HL-60 (cell line): ENCODE measurements around the gene CHRNA9.

Source experiments
- DNase-seq, 2 experiments: peaks; one replicate each; pipeline ENCODE4 v3.0.0-alpha.2; 2010 to 2020; ENCODE audit warnings: low read depth in 1 of 2, low spot score in 1 of 2
- H3K27ac ChIP-seq: fragments of 250-450 bp; sonication (Bioruptor Pico); replicated peaks from 2 replicates; pipeline ENCODE4 v1.5.1; 2020; ENCODE audit warnings: mild to moderate bottlenecking, moderate library complexity
- H3K27me3 ChIP-seq: fragments of 250-450 bp; sonication (Bioruptor Pico); 2 replicates; pipeline ENCODE4 v1.5.1; 2021; ENCODE audit warnings: mild to moderate bottlenecking, moderate library complexity; ENCODE audit not compliant: insufficient read depth, poor library complexity, severe bottlenecking
- H3K4me3 ChIP-seq: replicated peaks from 2 replicates; pipeline ENCODE4 v1.5.1; 2011; ENCODE audit warnings: mild to moderate bottlenecking, control low read depth, low read length; ENCODE audit not compliant: insufficient read depth
- CTCF ChIP-seq: IDR thresholded peaks from one replicate; pipeline ENCODE4 v1.5.1; 2011; ENCODE audit warnings: low read length, control low read depth, inconsistent platforms; ENCODE audit not compliant: insufficient read depth
- GABPA ChIP-seq: IDR thresholded peaks from 2 replicates; pipeline ENCODE4 v1.6.1; 2012; ENCODE audit warnings: low read depth
- POLR2AphosphoS5 ChIP-seq: IDR thresholded peaks from 2 replicates; pipeline ENCODE4 v1.6.1; 2012; ENCODE audit warnings: low read depth
- SPI1 ChIP-seq: IDR thresholded peaks from 2 replicates; pipeline ENCODE4 v1.6.1; 2012; ENCODE audit warnings: low read depth, mild to moderate bottlenecking, borderline replicate concordance
- TF ChIP-seq, protein P1 (sequence below): IDR thresholded peaks from 2 replicates; pipeline ENCODE4 v1.6.1; 2012; ENCODE audit warnings: low read depth; ENCODE audit not compliant: insufficient replicate concordance

CHRNA9 gene

DNA sequence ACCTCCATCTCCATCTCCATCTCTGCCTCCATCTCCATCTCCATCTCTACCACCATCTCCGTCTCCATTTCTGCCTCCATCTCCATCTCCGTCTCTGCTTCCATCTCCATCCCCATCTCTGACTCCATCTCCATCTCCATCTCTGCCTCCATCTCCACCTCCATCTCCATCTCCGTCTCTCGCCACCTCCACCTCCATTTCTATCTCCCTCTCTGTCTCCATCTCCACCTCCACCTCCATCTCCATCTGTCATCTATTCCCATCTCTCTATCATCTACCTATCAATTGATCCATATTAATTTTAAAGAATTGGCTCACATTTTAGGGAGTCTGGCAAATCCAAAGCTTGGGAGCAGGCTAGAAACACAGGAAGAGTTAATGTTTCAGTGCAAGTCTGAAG lies 39.6 kb upstream of the CHRNA9 start:
- Histone ChIP-seq H3K27me3 (no peaks in the 10 kb centered on the region), H3K27ac (no peak overlapping the region), H3K4me3 (no peak overlapping the region)
- no peak for TF ChIP-seq GABPA
- no peak for TF ChIP-seq CTCF
- no peak for TF ChIP-seq SPI1
- no peak for TF ChIP-seq POLR2AphosphoS5
- TF ChIP-seq, protein P1, sequence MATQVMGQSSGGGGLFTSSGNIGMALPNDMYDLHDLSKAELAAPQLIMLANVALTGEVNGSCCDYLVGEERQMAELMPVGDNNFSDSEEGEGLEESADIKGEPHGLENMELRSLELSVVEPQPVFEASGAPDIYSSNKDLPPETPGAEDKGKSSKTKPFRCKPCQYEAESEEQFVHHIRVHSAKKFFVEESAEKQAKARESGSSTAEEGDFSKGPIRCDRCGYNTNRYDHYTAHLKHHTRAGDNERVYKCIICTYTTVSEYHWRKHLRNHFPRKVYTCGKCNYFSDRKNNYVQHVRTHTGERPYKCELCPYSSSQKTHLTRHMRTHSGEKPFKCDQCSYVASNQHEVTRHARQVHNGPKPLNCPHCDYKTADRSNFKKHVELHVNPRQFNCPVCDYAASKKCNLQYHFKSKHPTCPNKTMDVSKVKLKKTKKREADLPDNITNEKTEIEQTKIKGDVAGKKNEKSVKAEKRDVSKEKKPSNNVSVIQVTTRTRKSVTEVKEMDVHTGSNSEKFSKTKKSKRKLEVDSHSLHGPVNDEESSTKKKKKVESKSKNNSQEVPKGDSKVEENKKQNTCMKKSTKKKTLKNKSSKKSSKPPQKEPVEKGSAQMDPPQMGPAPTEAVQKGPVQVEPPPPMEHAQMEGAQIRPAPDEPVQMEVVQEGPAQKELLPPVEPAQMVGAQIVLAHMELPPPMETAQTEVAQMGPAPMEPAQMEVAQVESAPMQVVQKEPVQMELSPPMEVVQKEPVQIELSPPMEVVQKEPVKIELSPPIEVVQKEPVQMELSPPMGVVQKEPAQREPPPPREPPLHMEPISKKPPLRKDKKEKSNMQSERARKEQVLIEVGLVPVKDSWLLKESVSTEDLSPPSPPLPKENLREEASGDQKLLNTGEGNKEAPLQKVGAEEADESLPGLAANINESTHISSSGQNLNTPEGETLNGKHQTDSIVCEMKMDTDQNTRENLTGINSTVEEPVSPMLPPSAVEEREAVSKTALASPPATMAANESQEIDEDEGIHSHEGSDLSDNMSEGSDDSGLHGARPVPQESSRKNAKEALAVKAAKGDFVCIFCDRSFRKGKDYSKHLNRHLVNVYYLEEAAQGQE: no peak
- DNase-seq: no peak

DNA sequence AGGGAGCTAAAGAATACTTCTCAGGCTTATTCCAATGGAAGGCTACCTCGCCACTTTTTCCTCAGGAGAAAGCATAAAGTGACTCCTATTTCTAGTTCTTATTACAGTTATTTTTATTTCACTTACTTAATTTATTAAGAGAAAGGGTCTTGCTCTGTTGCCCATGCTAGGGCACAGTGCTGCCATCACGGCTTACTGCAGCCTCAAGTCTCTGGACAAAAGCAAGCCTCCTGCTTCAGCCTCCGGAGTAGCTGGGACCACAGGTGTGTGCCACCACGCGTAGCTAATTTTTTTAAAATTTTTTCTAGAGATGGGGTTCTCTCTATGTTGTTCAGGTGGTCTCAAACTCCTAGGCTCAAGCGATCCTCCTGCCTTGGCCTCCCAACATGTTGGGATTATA lies 36.0 kb upstream of the CHRNA9 start:
- no peak for TF ChIP-seq SPI1
- no peak for TF ChIP-seq GABPA
- TF ChIP-seq POLR2AphosphoS5: no peak
- TF ChIP-seq, protein P1: no peak
- TF ChIP-seq CTCF: no peak
- Histone ChIP-seq H3K27me3 (no peaks in the 10 kb centered on the region), H3K27ac (no peak overlapping the region), H3K4me3 (no peak overlapping the region)
- DNase-seq: no peak

DNA sequence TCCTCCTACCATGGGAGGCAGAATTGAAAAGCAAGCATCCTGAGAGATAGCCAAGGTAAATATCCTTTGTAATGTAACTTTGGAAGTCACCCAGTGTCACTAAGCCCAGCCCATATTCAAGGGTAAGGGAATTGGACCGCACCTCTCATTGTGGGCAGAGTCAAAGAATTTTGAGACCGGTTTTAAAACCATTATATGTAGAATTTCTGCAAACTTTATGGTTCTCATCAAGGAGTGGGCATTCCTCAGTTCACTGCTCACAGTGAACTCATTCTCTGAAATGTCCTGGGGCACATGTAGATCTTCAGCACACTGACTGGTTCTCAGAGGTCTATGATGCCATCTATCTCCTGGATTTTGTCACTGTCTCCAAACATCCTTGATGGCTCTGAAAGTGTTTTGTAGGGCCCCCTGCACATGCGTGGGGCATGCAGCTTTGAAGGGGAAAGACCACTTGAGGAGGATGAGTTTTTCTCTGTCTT lies 35.3 kb upstream of the CHRNA9 start:
- peak in 1 of 2 experiments; percentile 29 for DNase-seq
- Histone ChIP-seq H3K4me3 (no peak overlapping the region), H3K27ac (no peak overlapping the region), H3K27me3 (no peaks in the 10 kb centered on the region)
- TF ChIP-seq, protein P1: no peak
- TF ChIP-seq GABPA (no peak), SPI1 (no peak), CTCF (no peak), POLR2AphosphoS5 (no peak)
